D341Med (cell line): Measurements from ENCODE around the gene DOCK11.
A peak's percentile ranks its signal among the peaks of the same experiment; 100 is the strongest.

ENCODE experiments used
- DNase-seq: peaks from one replicate; pipeline ENCODE4 v3.0.0; 2012; ENCODE audit warnings: low spot score

DOCK11 gene

GRCh38 chrX:118630848-118631247 lies 135.2 kb downstream of the DOCK11 start:
- DNase-seq: no peak

GRCh38 chrX:118631586-118631985 lies 136.0 kb downstream of the DOCK11 start:
- DNase-seq: no peak

- no peak for DNase-seq
These were observed 137.2 kb downstream of the DOCK11 start for GRCh38 chrX:118632862-118633261.

GRCh38 chrX:118633530-118633929 lies 137.9 kb downstream of the DOCK11 start:
- no peak for DNase-seq

GRCh38 chrX:118634336-118634735 lies 138.7 kb downstream of the DOCK11 start:
- DNase-seq: peak; percentile 3

GRCh38 chrX:118637997-118638396 lies 142.4 kb downstream of the DOCK11 start:
- DNase-seq: no peak

GRCh38 chrX:118644378-118644777 lies 148.8 kb downstream of the DOCK11 start:
- no peak for DNase-seq

GRCh38 chrX:118652717-118653116 lies 157.1 kb downstream of the DOCK11 start:
- DNase-seq: no peak

- no peak for DNase-seq
These were observed 158.7 kb downstream of the DOCK11 start for GRCh38 chrX:118654331-118654730.

GRCh38 chrX:118655561-118656246 lies 160.1 kb downstream of the DOCK11 start:
- DNase-seq: no peak

- DNase-seq: no peak
These were observed 161.8 kb downstream of the DOCK11 start for GRCh38 chrX:118657413-118657812.

- no peak for DNase-seq
These were observed 164.5 kb downstream of the DOCK11 start for GRCh38 chrX:118660085-118660484.

- DNase-seq: no peak
These were observed 169.6 kb downstream of the DOCK11 start for GRCh38 chrX:118665204-118665603.

- no peak for DNase-seq
These were observed 170.9 kb downstream of the DOCK11 start for GRCh38 chrX:118666521-118666920.

GRCh38 chrX:118669435-118669834 lies 173.8 kb downstream of the DOCK11 start:
- no peak for DNase-seq

- DNase-seq: no peak
These were observed 179.8 kb downstream of the DOCK11 start for GRCh38 chrX:118675326-118675965.

GRCh38 chrX:118675966-118676349 lies 180.3 kb downstream of the DOCK11 start:
- no peak for DNase-seq

- no peak for DNase-seq
These were observed 181.7 kb downstream of the DOCK11 start for GRCh38 chrX:118677318-118677717.

GRCh38 chrX:118679290-118679689 lies 183.7 kb downstream of the DOCK11 start:
- DNase-seq: no peak

GRCh38 chrX:118682258-118683014 lies 186.8 kb downstream of the DOCK11 start:
- DNase-seq: no peak

GRCh38 chrX:118685393-118685792 lies 189.8 kb downstream of the DOCK11 start:
- DNase-seq: no peak

GRCh38 chrX:118688935-118689334 lies 193.3 kb downstream of the DOCK11 start:
- no peak for DNase-seq

- DNase-seq: no peak
These were observed 198.2 kb downstream of the DOCK11 start for GRCh38 chrX:118693843-118694242.
